Measurements from ENCODE around the gene KCTD19.

Gene KCTD19

DNA sequence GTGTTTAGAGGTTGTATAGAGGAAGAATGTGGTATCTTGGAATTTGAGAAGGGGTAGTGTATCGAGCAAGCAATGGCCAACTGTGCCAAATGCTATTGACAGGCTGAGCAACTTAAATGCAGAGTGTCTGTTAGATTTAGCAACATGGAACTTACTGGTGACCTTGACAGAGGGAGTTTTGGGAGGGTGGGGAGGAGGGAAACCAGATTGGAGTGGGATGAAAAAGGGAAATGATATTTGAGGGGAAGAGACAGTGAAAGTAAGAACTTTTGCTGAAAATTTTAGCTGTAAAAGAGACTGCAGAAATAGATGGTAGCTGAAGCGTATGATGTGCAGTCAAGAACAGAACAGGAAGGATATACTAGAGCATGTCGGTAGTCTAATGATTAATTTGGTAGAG is 1.2 kb upstream of the KCTD19 start:
- no peaks in the 10 kb centered on the region for H3K79me1 ChIP-seq (ENCODE audit: low read length)
- no CpG with 5 or more reads among the region's 3 CpGs for WGBS (ENCODE audit: extremely low coverage, insufficient coverage, insufficient read length)
- peaks cover 3 to 6% of the 10 kb centered on the region in 2 experiments for H3K4me1 ChIP-seq (ENCODE audit: control insufficient read depth in 1 of 2, insufficient read depth in 2 of 2, low read length in 2 of 2)
- H3K79me2 ChIP-seq (ENCODE audit: control insufficient read depth, insufficient read depth, low read length, poor library complexity): no peaks in the 10 kb centered on the region
- H3K9me3 ChIP-seq (ENCODE audit: insufficient read depth, low read depth, low read length): peaks cover 4% of the 10 kb centered on the region
- no peak for DNase-seq
- H2BK120ac ChIP-seq (ENCODE audit: insufficient read depth, low read length, poor library complexity): no peak overlapping the region
- H3K9ac ChIP-seq (ENCODE audit: low read length): no peak overlapping the region
- no peak overlapping the region for H2BK5ac ChIP-seq (ENCODE audit: low read depth, low read length, poor library complexity)
- no peak overlapping the region for H3K4ac ChIP-seq (ENCODE audit: low read depth, low read length)
- no peak overlapping the region for H3K4me2 ChIP-seq (ENCODE audit: low read length)
- no peak overlapping the region for H3K4me3 ChIP-seq (ENCODE audit: low read depth, low read length)
- no peak overlapping the region for H4K8ac ChIP-seq (ENCODE audit: low read depth, low read length)
- H3K27me3 ChIP-seq (ENCODE audit: insufficient read depth, low read length): no peaks in the 10 kb centered on the region
- H3K14ac ChIP-seq (ENCODE audit: low read length): no peak overlapping the region
- no peak overlapping the region for H3K18ac ChIP-seq (ENCODE audit: low read length)
- no peak overlapping the region for H4K91ac ChIP-seq (ENCODE audit: low read depth, low read length)
- H3K23ac ChIP-seq (ENCODE audit: low read length): no peak overlapping the region
- H3K36me3 ChIP-seq (ENCODE audit: control insufficient read depth in 1 of 2, insufficient read depth in 2 of 2, low read length in 2 of 2): no peaks in the 10 kb centered on the region
- H3K27ac ChIP-seq (ENCODE audit: low read depth, low read length): no peak overlapping the region
- no peak overlapping the region for H4K12ac ChIP-seq (ENCODE audit: low read depth, low read length)
- H2BK12ac ChIP-seq (ENCODE audit: low read length): no peak overlapping the region
- no peak overlapping the region for H2AK5ac ChIP-seq (ENCODE audit: low read length)
- H2AFZ ChIP-seq (ENCODE audit: insufficient read depth, low read length, poor library complexity): no peak overlapping the region

DNA sequence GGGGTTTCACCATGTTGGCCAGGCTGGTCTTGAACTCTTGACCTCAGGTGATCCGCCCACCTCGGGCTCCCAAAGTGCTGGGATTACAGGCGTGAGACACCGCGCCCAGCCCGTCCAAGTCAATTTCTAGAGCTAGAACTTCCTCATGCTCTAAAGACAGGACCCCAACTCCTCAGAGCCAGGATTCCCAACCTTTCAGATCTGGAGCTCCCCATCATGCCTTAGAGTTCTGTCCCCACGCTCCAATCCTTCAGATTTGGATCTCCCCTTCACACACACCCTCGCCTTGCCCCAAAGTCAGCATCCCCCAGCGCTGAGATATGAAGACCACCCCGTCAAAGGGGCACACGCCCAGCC is 448 bp downstream of the KCTD19 start:
- H4K8ac ChIP-seq (ENCODE audit: low read depth, low read length): no peak overlapping the region
- no peak overlapping the region for H4K12ac ChIP-seq (ENCODE audit: low read depth, low read length)
- peak overlapping the region; percentile 78 for H3K23ac ChIP-seq (ENCODE audit: low read length)
- H3K18ac ChIP-seq (ENCODE audit: low read length): no peak overlapping the region
- no peak overlapping the region for H2BK12ac ChIP-seq (ENCODE audit: low read length)
- H3K36me3 ChIP-seq (ENCODE audit: control insufficient read depth in 1 of 2, insufficient read depth in 2 of 2, low read length in 2 of 2): no peaks in the 10 kb centered on the region
- peak overlapping the region; percentile 59 for H3K4me2 ChIP-seq (ENCODE audit: low read length)
- H2BK5ac ChIP-seq (ENCODE audit: low read depth, low read length, poor library complexity): no peak overlapping the region
- H2AFZ ChIP-seq (ENCODE audit: insufficient read depth, low read length, poor library complexity): no peak overlapping the region
- no peak overlapping the region for H3K4me3 ChIP-seq (ENCODE audit: low read depth, low read length)
- no peak overlapping the region for H2BK120ac ChIP-seq (ENCODE audit: insufficient read depth, low read length, poor library complexity)
- no peaks in the 10 kb centered on the region for H3K79me2 ChIP-seq (ENCODE audit: control insufficient read depth, insufficient read depth, low read length, poor library complexity)
- DNase-seq: no peak
- H3K14ac ChIP-seq (ENCODE audit: low read length): no peak overlapping the region
- H3K79me1 ChIP-seq (ENCODE audit: low read length): no peaks in the 10 kb centered on the region
- H3K27ac ChIP-seq (ENCODE audit: low read depth, low read length): no peak overlapping the region
- H3K4me1 ChIP-seq (ENCODE audit: control insufficient read depth in 1 of 2, insufficient read depth in 2 of 2, low read length in 2 of 2): peaks cover 3 to 6% of the 10 kb centered on the region in 2 experiments
- H3K27me3 ChIP-seq (ENCODE audit: insufficient read depth, low read length): no peaks in the 10 kb centered on the region
- no peak overlapping the region for H2AK5ac ChIP-seq (ENCODE audit: low read length)
- peaks cover 4% of the 10 kb centered on the region for H3K9me3 ChIP-seq (ENCODE audit: insufficient read depth, low read depth, low read length)
- H3K4ac ChIP-seq (ENCODE audit: low read depth, low read length): no peak overlapping the region
- H4K91ac ChIP-seq (ENCODE audit: low read depth, low read length): no peak overlapping the region
- H3K9ac ChIP-seq (ENCODE audit: low read length): peak overlapping the region; percentile 2
- WGBS (ENCODE audit: extremely low coverage, insufficient coverage, insufficient read length): no CpG with 5 or more reads among the region's 11 CpGs

DNA sequence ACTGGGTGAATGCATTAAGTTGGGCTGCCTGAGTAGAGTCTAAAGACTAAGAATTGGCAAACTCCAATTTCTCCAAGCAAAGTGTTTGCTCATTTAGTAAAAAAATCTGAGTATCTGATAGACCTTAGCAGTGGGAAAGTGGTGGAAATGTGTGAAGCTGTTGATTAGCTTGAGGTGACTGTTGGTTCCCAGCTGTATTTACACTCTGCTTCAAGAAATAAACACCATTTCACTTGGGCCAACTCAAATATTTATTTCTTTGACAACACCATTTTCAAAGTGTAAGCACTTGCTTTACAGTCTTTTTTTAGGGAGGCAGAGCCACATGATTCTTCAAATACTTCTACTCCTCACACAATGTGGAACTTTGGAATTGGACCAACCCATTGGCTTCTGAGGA is 8.7 kb downstream of the KCTD19 start:
- Histone ChIP-seq H3K18ac (ENCODE audit: low read length) (no peak overlapping the region), H2AFZ (ENCODE audit: insufficient read depth, low read length, poor library complexity) (no peak overlapping the region), H2AK5ac (ENCODE audit: low read length) (no peak overlapping the region), H2BK12ac (ENCODE audit: low read length) (no peak overlapping the region), H2BK120ac (ENCODE audit: insufficient read depth, low read length, poor library complexity) (no peak overlapping the region), H3K4me2 (ENCODE audit: low read length) (no peak overlapping the region), H4K12ac (ENCODE audit: low read depth, low read length) (no peak overlapping the region), H3K14ac (ENCODE audit: low read length) (no peak overlapping the region), H3K79me2 (ENCODE audit: control insufficient read depth, insufficient read depth, low read length, poor library complexity) (no peaks in the 10 kb centered on the region), H4K8ac (ENCODE audit: low read depth, low read length) (no peak overlapping the region), H3K36me3 (ENCODE audit: control insufficient read depth in 1 of 2, insufficient read depth in 2 of 2, low read length in 2 of 2) (no peaks in the 10 kb centered on the region), H3K4me1 (ENCODE audit: control insufficient read depth in 1 of 2, insufficient read depth in 2 of 2, low read length in 2 of 2) (peaks cover 2 to 3% of the 10 kb centered on the region in 2 experiments), H3K27me3 (ENCODE audit: insufficient read depth, low read length) (no peaks in the 10 kb centered on the region), H2BK5ac (ENCODE audit: low read depth, low read length, poor library complexity) (no peak overlapping the region), H4K91ac (ENCODE audit: low read depth, low read length) (no peak overlapping the region), H3K4ac (ENCODE audit: low read depth, low read length) (no peak overlapping the region), H3K27ac (ENCODE audit: low read depth, low read length) (no peak overlapping the region), H3K79me1 (ENCODE audit: low read length) (no peaks in the 10 kb centered on the region), H3K4me3 (ENCODE audit: low read depth, low read length) (no peak overlapping the region), H3K23ac (ENCODE audit: low read length) (no peak overlapping the region), H3K9me3 (ENCODE audit: insufficient read depth, low read depth, low read length) (no peaks in the 10 kb centered on the region), H3K9ac (ENCODE audit: low read length) (no peak overlapping the region)
- no peak for DNase-seq

DNA sequence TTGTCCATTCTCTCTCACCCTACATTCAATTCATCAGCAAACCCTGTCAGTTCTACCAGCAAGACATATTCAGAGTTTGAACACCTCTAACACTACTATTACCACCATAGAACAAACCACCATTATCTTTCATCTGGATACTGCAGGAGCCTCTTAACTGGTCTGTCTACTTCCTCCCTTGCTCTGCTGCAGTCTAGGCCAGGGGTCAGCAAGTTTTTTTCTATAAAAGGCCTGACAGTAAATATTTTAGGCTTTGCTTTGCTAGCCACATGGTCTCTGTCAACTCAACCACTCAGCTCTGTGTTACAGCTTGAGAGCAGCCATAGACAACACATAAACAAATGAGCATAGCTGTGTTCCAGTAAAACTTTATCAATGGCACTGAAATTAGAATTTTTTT is 13.8 kb downstream of the KCTD19 start:
- Histone ChIP-seq H3K27ac (ENCODE audit: low read depth, low read length) (peak overlapping the region; percentile 94), H3K23ac (ENCODE audit: low read length) (no peak overlapping the region), H3K27me3 (ENCODE audit: insufficient read depth, low read length) (no peaks in the 10 kb centered on the region), H2AFZ (ENCODE audit: insufficient read depth, low read length, poor library complexity) (no peak overlapping the region), H3K4me1 (ENCODE audit: control insufficient read depth in 1 of 2, insufficient read depth in 2 of 2, low read length in 2 of 2) (peaks cover 9 to 14% of the 10 kb centered on the region in 2 experiments), H3K9me3 (ENCODE audit: insufficient read depth, low read depth, low read length) (no peaks in the 10 kb centered on the region), H3K4ac (ENCODE audit: low read depth, low read length) (no peak overlapping the region), H3K4me2 (ENCODE audit: low read length) (peak overlapping the region; percentile 40), H3K14ac (ENCODE audit: low read length) (no peak overlapping the region), H3K79me2 (ENCODE audit: control insufficient read depth, insufficient read depth, low read length, poor library complexity) (no peaks in the 10 kb centered on the region), H4K12ac (ENCODE audit: low read depth, low read length) (no peak overlapping the region), H3K36me3 (ENCODE audit: control insufficient read depth in 1 of 2, insufficient read depth in 2 of 2, low read length in 2 of 2) (no peaks in the 10 kb centered on the region), H3K9ac (ENCODE audit: low read length) (no peak overlapping the region), H2AK5ac (ENCODE audit: low read length) (no peak overlapping the region), H2BK5ac (ENCODE audit: low read depth, low read length, poor library complexity) (peak overlapping the region; percentile 54), H3K4me3 (ENCODE audit: low read depth, low read length) (no peak overlapping the region), H2BK120ac (ENCODE audit: insufficient read depth, low read length, poor library complexity) (peak overlapping the region; percentile 73), H3K18ac (ENCODE audit: low read length) (no peak overlapping the region), H4K91ac (ENCODE audit: low read depth, low read length) (no peak overlapping the region), H4K8ac (ENCODE audit: low read depth, low read length) (no peak overlapping the region), H3K79me1 (ENCODE audit: low read length) (peaks cover 5% of the 10 kb centered on the region), H2BK12ac (ENCODE audit: low read length) (no peak overlapping the region)
- DNase-seq: peak; percentile 65 to 80
